PFSK-1 (cell line): ENCODE measurements around the gene PCED1A.

ENCODE experiments used
- FOXP2 ChIP-seq: optimal IDR thresholded peaks from 2 replicates; pipeline ENCODE3; 2011; ENCODE audit warnings: borderline replicate concordance, control low read depth, inconsistent platforms; ENCODE audit not compliant: insufficient read depth; ENCODE audit errors: extremely low read length, extremely low read depth
- POLR2AphosphoS5 ChIP-seq: IDR thresholded peaks from 2 replicates; pipeline ENCODE4 v1.6.1; 2012; ENCODE audit warnings: low read depth, mild to moderate bottlenecking, control low read depth, low read length, moderate library complexity
- SIN3A ChIP-seq: IDR thresholded peaks from 2 replicates; pipeline ENCODE4 v1.6.1; 2012; ENCODE audit warnings: mild to moderate bottlenecking, low read length, moderate library complexity, borderline replicate concordance; ENCODE audit not compliant: insufficient read depth
- TAF1 ChIP-seq: IDR thresholded peaks from 2 replicates; pipeline ENCODE4 v1.6.1; 2012; ENCODE audit warnings: low read length, control low read depth, borderline replicate concordance; ENCODE audit not compliant: insufficient read depth
- TF ChIP-seq, protein P1 (sequence below), 2 experiments: IDR thresholded peaks; 2 replicates each; pipeline versions ENCODE4 v1.6.1 to v1.8.0; 2011 to 2012; ENCODE audit warnings: low read depth in 2 of 2, low read length in 2 of 2, control low read depth in 1 of 2, inconsistent platforms in 1 of 2, mild to moderate bottlenecking in 1 of 2, moderate library complexity in 1 of 2; ENCODE audit not compliant: insufficient read depth in 1 of 2

DNA sequence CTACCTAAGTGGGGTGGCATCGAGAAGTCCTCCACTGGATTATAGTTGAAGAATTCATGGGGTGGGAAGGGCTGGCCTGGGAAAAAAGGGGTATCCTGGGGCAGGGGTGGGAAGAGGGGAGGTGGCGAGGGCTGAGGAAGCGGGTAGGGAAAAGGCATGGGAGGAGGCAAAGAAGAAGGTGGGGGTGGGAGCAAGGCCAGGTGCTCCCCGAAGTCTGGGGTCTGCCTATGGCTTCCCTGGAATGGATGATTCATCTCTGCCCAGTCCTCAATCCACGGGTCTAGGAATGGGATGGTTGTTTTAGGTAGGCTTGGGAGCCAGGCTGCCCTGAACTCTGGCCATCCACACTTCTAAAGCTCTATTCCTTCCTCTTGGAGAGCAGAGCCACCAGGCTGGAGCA lies 4.4 kb downstream of the PCED1A start:
- no peak for TF ChIP-seq POLR2AphosphoS5
- no peak for TF ChIP-seq SIN3A
- TF ChIP-seq FOXP2, result no peak
- TF ChIP-seq TAF1, result no peak
- TF ChIP-seq, protein P1, sequence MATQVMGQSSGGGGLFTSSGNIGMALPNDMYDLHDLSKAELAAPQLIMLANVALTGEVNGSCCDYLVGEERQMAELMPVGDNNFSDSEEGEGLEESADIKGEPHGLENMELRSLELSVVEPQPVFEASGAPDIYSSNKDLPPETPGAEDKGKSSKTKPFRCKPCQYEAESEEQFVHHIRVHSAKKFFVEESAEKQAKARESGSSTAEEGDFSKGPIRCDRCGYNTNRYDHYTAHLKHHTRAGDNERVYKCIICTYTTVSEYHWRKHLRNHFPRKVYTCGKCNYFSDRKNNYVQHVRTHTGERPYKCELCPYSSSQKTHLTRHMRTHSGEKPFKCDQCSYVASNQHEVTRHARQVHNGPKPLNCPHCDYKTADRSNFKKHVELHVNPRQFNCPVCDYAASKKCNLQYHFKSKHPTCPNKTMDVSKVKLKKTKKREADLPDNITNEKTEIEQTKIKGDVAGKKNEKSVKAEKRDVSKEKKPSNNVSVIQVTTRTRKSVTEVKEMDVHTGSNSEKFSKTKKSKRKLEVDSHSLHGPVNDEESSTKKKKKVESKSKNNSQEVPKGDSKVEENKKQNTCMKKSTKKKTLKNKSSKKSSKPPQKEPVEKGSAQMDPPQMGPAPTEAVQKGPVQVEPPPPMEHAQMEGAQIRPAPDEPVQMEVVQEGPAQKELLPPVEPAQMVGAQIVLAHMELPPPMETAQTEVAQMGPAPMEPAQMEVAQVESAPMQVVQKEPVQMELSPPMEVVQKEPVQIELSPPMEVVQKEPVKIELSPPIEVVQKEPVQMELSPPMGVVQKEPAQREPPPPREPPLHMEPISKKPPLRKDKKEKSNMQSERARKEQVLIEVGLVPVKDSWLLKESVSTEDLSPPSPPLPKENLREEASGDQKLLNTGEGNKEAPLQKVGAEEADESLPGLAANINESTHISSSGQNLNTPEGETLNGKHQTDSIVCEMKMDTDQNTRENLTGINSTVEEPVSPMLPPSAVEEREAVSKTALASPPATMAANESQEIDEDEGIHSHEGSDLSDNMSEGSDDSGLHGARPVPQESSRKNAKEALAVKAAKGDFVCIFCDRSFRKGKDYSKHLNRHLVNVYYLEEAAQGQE (IDR thresholded peaks at IDR 0.05; ENCODE audit: insufficient read depth in 1 of 2, low read depth in 2 of 2, low read length in 2 of 2), result no peak
